BJ (cell line): ENCODE measurements around the gene TRIP11. TPM values are rescaled to one million over a fixed set of nuclear protein-coding genes. Genes with fewer than 3 reads are reported as not detected.
"Not testable (repeated sequence)": the region's sequence is repeated elsewhere in the genome, so short reads cannot be mapped to it uniquely, and the experiment has no call there.

Source experiments
- CTCF ChIA-PET: fragments of 350-600 bp; formaldehyde crosslinking; extraction: SDS; loops from one replicate; lab custom pipeline; 2021; ENCODE audit warnings: antibody characterized with exemption, inconsistent platforms; lab: Yijun Ruan, JAX
- POLR2A ChIA-PET: fragments of 300-600 bp; sonication (Branson Sonifier 250); formaldehyde crosslinking; extraction: SDS; loops from one replicate; lab custom pipeline; 2021; ENCODE audit warnings: antibody characterized with exemption; lab: Charles Lee
- DNase-seq: peaks from one replicate; pipeline ENCODE4 v3.0.0-alpha.2; 2011; ENCODE audit warnings: low read depth
- H3K27me3 ChIP-seq: 2 replicates; pipeline ENCODE4 v1.6.0; 2011; ENCODE audit warnings: low read length; ENCODE audit not compliant: control insufficient read depth, insufficient read depth
- H3K36me3 ChIP-seq: 2 replicates; pipeline ENCODE4 v1.5.1; 2011; ENCODE audit warnings: low read length; ENCODE audit not compliant: control insufficient read depth, insufficient read depth
- H3K4me3 ChIP-seq: 2 replicates; pipeline ENCODE4 v1.5.1; 2011; ENCODE audit warnings: low read depth, mild to moderate bottlenecking, control low read depth, low read length
- polyA plus RNA-seq: library from polyadenylated mRNA; depleted of rRNA; stranded (reverse); fragments of >200 nt; gene quantifications from 2 replicates; pipeline ENCODE4 v1.2.3, GENCODE V29; 2011
- TF ChIP-seq, protein P1 (sequence below): IDR thresholded peaks from 2 replicates; pipeline ENCODE4 v1.5.1; 2011; ENCODE audit warnings: low read depth, mild to moderate bottlenecking, control low read depth, inconsistent platforms, low read length, moderate library complexity; ENCODE audit not compliant: insufficient read depth

The TRIP11 gene
- polyA plus RNA-seq, 1 experiment: 14.7 TPM

DNA sequence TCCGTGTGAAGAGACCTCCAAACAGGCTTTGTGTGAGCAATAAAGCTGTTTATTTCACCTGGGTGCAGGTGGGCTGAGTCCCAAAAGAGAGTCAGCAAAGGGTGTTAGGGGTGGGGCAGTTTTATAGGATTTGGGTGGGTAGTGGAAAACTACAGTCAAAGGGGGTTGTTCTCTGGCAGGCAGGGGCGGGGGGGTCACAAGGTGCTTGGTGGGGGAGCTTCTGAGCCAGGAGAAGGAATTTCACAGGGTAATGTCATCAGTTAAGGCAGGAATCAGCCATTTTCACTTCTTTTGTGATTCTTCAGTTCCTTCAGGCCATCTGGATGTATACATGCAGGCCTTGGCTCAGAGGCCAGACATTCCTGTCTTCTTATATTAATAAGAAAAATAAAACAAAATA, 1.9 kb upstream of the TRIP11 start:
- POLR2A ChIA-PET, H3K4me3 ChIP-seq, CTCF ChIA-PET, DNase-seq, H3K27me3 ChIP-seq, H3K36me3 ChIP-seq: not testable (repeated sequence)

DNA sequence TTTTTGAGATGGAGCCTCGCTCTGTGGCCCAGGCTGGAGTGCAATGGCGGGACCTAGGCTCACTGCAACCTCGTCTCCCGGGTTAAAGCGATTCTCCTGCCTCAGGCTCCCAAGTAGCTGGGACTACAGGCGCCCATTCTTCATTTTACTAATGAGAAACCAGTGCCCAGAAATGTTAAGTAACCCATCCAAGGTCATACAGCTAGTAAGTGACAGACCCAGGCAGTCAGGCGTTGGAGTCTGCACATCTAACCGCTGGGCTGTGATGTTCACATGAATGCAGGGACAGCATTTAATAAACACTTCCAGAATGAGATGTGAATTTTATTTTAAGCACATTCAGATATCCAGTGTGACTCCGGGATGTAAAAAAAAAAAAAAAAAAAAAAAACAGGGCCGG, 1.3 kb upstream of the TRIP11 start:
- H3K36me3 ChIP-seq: no peaks in the 10 kb centered on the region; the same call in 1 of the 2 replicates
- CTCF ChIA-PET: no interaction called here
- DNase-seq: no peak
- H3K27me3 ChIP-seq: no peaks in the 10 kb centered on the region
- TF ChIP-seq, protein P1, sequence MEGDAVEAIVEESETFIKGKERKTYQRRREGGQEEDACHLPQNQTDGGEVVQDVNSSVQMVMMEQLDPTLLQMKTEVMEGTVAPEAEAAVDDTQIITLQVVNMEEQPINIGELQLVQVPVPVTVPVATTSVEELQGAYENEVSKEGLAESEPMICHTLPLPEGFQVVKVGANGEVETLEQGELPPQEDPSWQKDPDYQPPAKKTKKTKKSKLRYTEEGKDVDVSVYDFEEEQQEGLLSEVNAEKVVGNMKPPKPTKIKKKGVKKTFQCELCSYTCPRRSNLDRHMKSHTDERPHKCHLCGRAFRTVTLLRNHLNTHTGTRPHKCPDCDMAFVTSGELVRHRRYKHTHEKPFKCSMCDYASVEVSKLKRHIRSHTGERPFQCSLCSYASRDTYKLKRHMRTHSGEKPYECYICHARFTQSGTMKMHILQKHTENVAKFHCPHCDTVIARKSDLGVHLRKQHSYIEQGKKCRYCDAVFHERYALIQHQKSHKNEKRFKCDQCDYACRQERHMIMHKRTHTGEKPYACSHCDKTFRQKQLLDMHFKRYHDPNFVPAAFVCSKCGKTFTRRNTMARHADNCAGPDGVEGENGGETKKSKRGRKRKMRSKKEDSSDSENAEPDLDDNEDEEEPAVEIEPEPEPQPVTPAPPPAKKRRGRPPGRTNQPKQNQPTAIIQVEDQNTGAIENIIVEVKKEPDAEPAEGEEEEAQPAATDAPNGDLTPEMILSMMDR: no peak
- H3K4me3 ChIP-seq: no peak overlapping the region
- POLR2A ChIA-PET: no interaction called here

DNA sequence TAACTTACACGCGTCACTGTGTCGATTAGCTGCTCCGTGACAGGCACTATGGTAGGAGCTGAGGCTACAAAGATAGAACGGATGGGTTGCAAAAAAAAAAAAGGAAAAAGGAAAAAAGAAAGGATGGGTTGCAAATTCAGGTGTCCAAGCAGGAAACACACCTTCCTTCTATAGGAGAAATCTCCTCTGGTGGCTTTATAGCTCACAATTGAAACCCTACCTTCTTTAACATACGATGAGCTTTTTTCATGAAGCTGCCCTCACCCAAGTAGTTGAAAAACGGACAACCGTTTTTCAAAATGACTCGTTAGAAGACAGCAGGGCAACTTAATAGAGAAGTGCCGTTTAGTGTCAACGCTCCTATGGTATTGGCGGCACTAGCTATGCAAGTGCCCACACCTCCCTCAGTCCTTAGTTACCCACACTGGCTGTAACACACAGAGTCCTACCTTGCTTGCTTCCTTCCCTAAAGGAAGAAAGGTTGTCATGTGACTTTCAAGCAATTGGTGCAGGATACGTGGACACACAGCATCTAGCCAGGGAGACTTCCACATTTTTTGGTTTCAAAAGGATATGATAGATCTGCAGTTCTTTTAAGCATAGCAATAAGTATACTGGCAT, 682 bp upstream of the TRIP11 start:
- POLR2A ChIA-PET: interaction anchor here (0.5 to 1.6 kb wide), 5 partner anchors 34 to 1154 kb away, joined by 3 to 13 read pairs (median 6); partner anchors contain the start of gene ATXN3
- no peaks in the 10 kb centered on the region; the same call in 1 of the 2 replicates for H3K36me3 ChIP-seq
- TF ChIP-seq, protein P1: no peak
- CTCF ChIA-PET: interaction anchor here (0.7 to 1.5 kb wide), 2 partner anchors 66 to 294 kb away, joined by 3 to 6 read pairs; partner anchors contain the start of gene ATXN3
- no peak for DNase-seq
- H3K27me3 ChIP-seq: no peaks in the 10 kb centered on the region
- peak overlapping the region; percentile 75 for H3K4me3 ChIP-seq

DNA sequence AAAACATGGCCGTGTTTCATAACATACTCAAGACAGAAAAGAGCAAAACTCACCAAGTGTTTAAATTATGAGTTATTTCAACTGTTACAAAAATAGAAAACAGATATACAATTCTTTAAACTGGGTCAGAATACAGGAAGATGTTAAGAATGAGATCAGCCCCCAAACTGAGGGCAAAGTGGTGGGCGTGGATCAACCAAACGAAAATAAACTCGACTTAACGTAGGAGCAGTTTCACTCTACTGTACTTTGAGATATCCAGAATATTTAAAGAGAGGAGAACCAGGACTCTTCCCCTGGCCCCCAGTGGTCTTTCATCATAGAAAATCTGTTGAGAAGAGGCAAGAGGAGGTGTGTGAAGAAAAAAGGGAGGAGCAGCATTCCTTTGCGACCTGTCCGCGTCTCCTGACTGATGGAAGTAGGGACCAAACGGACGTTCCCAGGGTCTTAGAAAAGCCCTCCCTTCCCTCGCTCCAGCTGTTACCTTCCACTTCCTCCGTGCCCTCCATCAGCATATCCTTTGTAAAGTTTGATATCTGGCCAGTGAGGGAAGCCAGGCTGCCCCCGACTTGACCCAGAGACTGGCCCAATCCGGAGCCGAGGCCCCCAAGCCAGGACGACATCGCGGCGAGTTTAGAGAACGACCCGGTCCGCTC, 668 bp downstream of the TRIP11 start:
- ChIA-PET CTCF (interaction anchor here (0.6 to 1.5 kb wide), 2 partner anchors 37 to 67 kb away, joined by 3 to 6 read pairs; partner anchors contain the start of gene ATXN3), POLR2A (interaction anchor here (0.5 to 1.6 kb wide), 2 partner anchors 23 to 67 kb away, joined by 3 to 13 read pairs; partner anchors contain the start of gene ATXN3)
- TF ChIP-seq, protein P1: no peak
- DNase-seq: peak; percentile 18
- Histone ChIP-seq H3K4me3 (peak overlapping the region; percentile 75), H3K36me3 (no peaks in the 10 kb centered on the region; the same call in 1 of the 2 replicates), H3K27me3 (no peaks in the 10 kb centered on the region)

DNA sequence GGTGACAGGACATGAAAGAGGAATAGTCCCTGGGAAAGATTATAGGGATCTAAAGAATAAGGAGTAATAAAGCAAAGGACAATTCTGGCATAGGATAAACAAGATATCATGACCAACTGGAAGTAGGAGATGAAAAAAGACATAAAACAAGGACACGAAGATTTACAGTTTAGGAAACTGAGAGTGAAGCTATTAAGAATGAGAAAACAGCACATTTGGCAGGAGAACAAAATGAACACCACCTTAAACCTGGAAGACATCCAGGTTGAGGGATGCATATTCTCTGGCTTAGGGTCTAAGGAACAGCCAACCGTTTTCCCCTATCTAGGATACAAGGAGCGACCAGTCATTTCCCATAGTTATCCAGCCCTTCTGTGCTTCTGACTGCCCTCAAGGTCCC, 1.9 kb downstream of the TRIP11 start:
- CTCF ChIA-PET: interaction anchor here (0.7 kb wide), 1 partner anchor 645 kb away, joined by 3 read pairs; no protein-coding TSS in a partner anchor
- POLR2A ChIA-PET: no interaction called here
- TF ChIP-seq, protein P1: no peak
- DNase-seq: no peak
- Histone ChIP-seq H3K36me3 (no peaks in the 10 kb centered on the region; the same call in 1 of the 2 replicates), H3K4me3 (peak overlapping the region; percentile 75), H3K27me3 (no peaks in the 10 kb centered on the region)
